ENCODE measurements around the gene UBE2E3. TPM values are rescaled to one million over a fixed set of nuclear protein-coding genes. Genes with fewer than 3 reads are reported as not detected.
A peak's percentile ranks its signal among the peaks of the same experiment; 100 is the strongest.
"Not testable (repeated sequence)": the region's sequence is repeated elsewhere in the genome, so short reads cannot be mapped to it uniquely, and the experiment has no call there.

UBE2E3 gene
- polyA plus RNA-seq (ENCODE audit: insufficient read length in 4 of 4) = 100 to 1,000 TPM; 193 to 288 (median 256) TPM

DNA sequence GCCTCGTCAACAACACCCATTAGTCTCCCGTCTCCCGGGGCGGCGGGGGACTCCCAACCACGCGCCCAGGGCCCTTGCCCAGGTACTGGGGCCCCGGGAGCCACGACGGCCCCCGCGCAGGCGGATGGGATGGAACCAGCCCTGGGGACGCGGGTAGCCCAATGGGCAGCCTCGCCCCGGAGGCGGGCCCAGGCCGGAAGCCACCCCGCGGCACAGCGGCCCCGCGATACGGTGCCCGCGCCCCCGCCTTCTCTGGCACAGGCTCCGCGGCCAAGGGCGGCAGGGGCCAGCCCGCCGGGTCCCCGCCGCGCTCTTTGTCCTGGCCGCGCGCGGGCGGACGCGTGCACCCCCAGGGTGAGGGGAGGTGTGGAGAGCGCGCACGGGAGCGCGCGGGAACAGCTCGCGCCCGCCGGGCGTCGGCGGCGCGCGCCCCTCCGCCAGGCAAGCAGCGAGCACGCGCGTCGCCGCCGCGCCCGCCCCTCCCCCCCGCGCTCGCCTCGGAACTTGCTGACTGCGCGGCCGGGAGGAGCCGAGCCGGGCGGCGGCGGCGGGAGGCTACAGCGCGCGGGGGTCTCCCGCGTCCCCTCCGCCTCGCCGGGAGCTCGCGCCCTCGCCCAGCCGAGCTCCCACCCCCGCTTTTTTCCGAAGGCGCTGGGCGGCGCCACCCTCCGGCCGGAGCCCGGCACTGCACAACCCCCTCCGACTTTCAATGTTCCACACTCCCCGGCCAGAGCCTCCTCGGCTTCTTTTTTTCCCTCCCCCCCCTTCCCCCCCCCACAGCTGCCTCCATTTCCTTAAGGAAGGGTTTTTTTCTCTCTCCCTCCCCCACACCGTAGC lies at the start of gene UBE2E3:
UBE2E3 (plus strand) TSS at position 500 of the 837 bp plus-strand sequence. CDS start 1,438 bp downstream, outside the sequence.
- DNase-seq (ENCODE audit: low read depth in 4 of 4, low spot score in 3 of 4) = peak in 2 of 4 donors; percentile 70 to 76

DNA sequence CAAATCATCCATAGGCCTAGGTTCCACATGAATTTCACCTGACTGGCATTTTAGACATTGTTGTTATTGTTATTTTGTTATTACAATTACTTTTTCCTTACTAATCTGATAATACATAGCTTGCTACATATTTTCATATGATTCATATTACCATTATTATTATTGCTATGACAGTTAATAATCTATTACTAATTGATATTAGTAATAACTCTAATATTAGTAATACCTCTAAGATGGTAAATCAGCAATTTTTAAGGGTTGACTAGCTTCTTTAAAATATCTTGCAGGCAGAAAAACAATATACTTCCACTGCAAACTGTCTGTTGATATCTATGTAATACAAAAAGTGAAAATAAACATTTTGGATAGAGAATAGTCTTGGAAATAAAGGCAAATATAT lies 48.6 kb upstream of the UBE2E3 start:
- no peak for DNase-seq (ENCODE audit: low read depth in 4 of 4, low spot score in 3 of 4)

DNA sequence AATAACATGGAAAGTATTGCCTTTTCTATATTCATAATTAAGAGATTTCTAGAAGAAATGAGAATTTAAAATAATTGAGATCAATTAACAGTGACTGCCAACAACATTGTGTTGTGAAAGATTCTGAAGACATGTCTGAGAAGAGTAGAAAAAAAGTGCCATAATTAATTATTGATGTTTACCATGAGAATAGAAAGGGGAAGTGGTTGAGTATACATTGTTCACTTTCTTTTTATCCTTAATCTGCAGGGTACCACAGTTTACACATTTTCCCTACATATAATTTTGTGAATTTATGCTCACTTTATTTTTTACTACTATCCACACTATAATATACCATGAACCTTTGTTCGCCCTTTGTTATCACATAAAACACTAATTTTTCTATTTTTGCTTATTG lies 47.1 kb upstream of the UBE2E3 start:
- no peak for DNase-seq (ENCODE audit: low read depth in 4 of 4, low spot score in 3 of 4)

DNA sequence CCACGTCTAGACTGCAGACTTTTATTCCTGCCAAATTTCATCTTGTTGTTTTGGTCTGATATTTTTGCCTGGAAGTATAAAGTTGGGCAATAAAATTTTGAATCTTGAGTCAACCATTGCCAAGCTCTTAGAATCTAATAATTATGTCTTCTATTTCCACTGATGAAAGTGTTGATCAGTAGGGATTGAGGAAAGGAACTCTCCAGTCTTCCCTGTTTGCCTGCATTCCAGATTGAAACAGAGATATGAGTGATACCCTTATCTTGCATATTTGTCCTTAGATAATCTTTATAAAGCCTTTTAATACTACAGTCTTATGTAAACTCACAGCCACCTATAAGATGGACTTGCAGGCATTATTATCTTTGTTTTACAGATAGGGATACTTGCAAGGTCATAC lies 45.5 kb upstream of the UBE2E3 start:
- DNase-seq (ENCODE audit: low read depth in 4 of 4, low spot score in 3 of 4) = no peak

DNA sequence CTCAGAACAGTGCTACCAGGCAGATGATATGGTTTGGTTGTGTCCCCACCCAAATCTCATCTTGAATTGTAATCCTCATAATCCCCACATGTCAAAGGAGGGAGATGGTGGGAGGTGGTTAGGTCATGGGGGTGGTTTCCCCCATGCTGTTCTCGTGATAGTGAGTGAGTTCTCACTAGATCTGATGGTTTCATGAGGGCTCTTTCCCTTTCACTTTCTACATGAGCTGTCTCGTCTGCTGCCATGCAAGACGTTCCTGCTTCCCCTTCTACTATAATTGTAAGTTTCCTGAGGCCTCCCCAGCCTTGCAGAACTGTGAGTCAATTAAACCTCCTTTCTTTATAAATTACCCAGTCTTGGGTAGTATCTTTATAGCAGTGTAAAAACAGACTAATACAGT lies 42.9 kb upstream of the UBE2E3 start:
- not testable (repeated sequence) for DNase-seq (ENCODE audit: low read depth in 4 of 4, low spot score in 3 of 4)

DNA sequence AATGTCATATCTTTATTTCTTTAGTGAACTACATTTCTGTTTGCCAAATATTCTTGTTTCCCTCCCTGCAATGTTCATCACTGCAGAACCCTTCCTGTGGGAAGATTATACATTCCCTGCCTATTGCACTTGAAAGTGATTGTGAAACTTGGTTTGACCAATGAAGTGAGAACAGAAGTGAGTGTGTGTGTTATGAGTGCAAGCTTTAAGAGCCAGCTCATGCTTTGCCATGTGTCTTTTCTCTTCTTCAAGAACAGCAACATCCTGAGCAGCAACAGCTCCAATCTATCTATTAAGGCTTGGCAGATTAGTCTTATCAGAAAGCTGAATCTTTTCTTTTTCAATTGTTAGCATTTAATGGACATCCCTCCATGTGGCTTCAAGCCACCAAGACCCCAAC lies 42.0 kb upstream of the UBE2E3 start:
- no peak for DNase-seq (ENCODE audit: low read depth in 4 of 4, low spot score in 3 of 4)

DNA sequence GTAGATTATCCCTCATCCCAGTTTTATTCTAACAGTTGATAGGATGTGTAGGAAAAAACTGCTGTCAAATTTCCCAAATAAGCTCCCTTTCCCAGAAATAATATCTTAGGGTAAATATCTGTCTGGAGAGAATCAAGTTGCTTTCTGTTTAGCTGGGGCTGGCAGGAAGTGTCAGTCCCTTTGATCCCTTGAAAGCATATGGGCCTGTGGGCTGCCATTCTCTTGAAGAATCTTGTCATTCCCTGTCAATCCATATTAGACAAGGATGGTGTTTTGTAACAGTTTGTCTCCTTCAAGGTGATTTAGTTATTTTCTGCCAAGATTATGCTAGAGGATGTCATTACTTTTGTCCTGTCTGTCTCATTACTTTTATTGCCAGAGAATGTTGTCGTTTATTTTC lies 37.1 kb upstream of the UBE2E3 start:
- DNase-seq (ENCODE audit: low read depth in 4 of 4, low spot score in 3 of 4) = no peak

DNA sequence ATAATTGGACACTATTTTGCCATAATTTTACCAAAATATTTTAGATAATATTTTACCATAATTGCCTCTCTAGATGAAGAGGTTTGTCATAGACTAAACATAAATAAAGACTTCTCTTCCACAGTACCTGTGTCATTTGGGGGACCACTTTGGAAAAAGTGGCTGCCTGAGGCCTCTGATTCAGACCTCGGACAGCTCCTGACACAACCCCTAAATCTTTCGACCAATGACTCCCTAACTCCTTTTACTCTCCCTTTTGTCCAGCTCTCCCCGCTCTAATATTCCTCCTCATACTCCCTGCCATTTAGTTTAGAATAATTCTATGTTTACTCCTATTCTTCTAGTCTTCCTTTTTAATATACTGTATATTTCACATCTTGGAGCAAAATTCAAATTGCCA lies 36.0 kb upstream of the UBE2E3 start:
- DNase-seq (ENCODE audit: low read depth in 4 of 4, low spot score in 3 of 4) = no peak

DNA sequence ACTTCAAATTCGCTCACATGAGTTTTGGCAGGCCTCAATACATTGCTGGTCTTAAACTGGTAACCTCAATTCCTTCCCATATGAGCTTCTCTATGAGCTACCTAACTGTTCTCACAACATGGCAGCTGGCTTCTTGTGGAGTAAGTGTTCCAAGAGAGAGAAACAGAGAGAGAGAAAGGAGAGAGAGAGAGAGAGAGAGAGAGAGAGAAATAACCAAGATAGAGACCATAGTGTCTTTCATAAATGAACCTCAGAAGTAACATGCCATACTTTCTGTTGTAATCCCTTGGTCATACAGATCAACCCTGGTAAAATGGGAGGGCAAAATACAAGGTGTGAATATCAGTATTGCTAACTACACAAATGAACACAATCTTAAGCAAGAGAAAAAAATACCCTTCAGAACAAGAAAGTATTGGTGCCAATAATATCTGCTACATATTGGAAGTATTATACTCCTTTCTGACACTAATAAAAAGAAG lies 33.2 kb upstream of the UBE2E3 start:
- no peak for DNase-seq (ENCODE audit: low read depth in 4 of 4, low spot score in 3 of 4)

DNA sequence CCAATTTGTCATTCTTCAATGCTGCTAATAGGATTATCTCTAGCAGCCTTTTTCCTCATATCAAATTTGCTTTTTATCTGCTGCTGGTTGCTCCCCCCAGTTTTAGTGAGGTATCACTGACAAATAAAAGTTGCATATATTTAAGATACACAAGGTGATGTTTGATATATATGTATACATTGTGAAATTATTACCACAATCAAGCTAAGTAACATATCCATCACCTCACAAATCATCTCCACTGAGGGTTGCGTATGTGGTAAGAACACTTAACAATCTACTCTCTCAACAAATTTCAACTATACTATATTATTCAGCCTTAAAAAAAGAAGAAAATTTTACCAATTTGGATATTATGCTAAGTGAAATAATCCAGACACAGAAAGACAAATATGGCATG lies 30.5 kb upstream of the UBE2E3 start:
- no peak for DNase-seq (ENCODE audit: low read depth in 4 of 4, low spot score in 3 of 4)

DNA sequence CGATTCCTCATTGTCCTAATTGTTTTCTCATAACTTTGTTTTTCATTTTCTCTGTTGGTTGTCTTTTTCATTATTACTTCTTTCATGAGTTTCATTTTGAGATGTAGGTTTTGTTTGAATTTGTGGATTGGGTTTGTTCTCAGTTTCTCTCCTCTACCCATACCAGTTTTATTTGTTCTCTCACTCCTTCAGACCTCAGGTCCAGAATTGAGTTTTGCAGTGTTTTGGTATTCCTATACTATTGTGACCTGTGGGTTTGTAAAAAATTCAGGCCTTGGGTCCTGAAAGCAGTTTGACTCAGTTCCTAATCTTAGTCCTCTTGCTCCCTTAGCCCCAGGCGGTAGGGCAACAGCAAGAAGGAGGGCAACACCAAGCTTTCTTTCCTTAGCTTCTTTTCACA lies 28.3 kb upstream of the UBE2E3 start:
- DNase-seq (ENCODE audit: low read depth in 4 of 4, low spot score in 3 of 4) = no peak

DNA sequence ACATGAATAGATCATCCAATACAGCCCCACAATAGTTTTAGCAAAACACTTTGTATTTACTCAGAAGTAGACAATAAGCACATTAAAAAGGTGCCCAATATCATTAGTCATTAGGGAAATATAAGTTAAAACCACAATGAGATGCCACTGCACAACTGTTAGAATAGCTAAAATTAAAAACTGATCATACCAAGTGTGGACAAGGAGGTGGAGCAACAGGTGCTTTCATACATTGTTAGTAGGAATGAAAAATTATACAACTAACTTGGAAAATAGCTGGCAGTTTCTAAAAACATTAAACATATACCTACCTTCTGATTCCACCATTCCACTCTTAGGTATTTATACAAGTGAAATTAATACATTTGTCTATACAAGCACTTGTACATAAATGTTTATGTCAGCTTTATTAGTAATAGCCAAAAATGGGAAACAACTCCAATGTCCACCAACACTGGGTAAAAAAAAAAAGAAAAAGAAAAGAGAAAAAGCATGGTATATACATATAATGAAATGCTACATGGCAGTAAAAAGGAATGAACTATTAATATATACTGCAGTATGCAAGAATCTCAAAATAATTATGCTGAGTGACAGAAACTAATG lies 27.6 kb upstream of the UBE2E3 start:
- no peak for DNase-seq (ENCODE audit: low read depth in 4 of 4, low spot score in 3 of 4)

DNA sequence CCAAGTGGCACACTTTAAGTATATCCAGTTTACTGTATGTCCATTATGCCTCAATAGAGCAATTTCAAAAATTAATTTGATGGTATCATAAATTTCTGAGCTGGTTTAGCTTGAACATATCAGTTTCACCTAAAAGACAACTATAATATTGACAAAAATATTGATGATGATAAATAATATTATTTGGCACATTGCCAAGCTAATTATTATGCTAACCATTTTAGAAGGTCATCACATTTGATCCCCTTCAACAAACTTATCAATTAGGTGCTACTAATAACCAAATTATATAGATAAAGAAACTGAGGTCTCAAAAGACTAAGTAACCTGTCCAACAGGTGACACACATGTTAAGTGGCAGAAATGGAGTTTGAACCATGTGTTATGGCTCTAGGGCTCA lies 26.9 kb upstream of the UBE2E3 start:
- no peak for DNase-seq (ENCODE audit: low read depth in 4 of 4, low spot score in 3 of 4)

DNA sequence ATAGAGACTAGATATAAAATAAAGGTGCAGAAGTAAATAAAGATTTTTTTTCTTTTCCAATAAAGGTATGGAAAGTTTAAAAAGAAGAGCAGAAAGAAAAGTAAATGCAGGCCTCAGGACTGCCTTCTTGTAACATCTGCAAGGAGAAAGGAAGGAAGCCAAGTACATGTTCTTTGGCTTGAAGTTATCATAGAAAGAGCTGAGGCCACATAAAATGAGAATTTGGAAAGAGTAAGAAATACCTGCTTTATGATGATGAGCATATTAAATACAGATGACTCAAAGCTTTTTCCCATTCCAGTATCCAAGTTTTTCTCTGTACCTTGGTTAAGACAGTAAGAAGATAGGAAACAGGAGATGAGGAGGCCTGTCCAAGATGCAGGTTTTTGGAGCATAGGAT lies 25.3 kb upstream of the UBE2E3 start:
- DNase-seq (ENCODE audit: low read depth in 4 of 4, low spot score in 3 of 4) = no peak

DNA sequence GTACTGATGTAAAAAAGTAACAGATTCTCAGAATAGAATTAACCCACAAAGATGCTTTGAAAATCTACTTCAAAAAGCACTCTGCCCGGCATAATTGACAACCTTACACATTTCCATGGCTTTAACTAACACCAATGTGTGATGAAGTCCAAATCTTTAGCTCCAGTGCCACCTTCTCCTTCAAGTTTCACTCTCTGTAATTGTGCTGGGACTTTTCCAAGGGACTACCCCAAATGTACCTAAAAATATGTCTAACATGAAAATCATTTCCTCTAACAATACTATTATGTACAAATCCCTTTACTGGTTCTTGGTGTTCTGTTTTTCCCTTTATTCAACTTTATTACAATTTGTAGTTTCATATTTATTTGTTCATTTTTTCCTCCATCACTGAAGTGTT lies 20.6 kb upstream of the UBE2E3 start:
- DNase-seq (ENCODE audit: low read depth in 4 of 4, low spot score in 3 of 4) = no peak

DNA sequence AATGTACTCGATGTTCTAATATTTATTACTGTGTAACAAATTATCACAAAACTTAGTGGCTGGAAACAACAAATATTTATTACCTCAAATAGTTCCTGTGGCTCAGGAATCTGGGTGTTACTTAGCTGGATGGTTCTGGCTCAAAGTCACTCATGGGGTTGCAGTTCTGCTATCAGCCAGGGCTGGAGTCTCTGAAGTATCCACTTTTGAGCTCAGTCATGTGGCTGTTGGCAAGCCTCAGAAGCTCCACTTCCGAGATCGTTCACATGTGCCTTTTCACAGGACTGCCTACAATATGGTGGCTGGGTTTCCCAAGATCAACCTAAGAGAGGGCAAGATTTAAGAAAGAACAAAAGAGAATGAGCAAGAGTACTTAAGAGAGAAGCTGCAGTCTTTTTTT lies 19.4 kb upstream of the UBE2E3 start:
- DNase-seq (ENCODE audit: low read depth in 4 of 4, low spot score in 3 of 4) = no peak

DNA sequence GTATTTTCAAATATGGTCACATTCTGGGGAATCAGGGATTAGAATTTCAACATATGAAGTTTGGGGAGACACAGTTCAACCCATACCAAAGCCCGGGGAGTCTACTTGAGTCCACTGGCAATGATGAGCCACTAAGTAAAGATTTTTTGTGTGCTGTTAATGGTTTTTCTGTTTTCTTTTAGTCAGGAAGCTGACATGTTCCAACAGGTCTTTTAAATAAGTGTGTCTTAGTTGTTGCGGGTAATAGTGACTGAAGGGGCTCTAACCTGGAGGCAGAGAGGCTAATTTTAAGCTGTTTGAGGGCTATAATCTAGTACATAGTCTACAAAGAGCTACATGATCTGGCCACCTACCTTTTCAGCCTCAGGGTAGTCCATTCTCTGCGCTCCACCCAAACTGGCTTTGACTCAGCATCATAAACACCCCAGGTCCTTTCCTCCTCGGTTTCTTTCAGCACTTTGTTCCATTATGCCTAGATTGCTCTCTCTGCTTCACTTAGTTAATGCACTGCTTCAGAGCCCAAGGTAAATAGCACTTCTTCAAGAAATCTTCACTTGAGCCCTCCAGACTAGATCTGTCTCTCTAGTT lies 17.6 kb upstream of the UBE2E3 start:
- no peak for DNase-seq (ENCODE audit: low read depth in 4 of 4, low spot score in 3 of 4)

DNA sequence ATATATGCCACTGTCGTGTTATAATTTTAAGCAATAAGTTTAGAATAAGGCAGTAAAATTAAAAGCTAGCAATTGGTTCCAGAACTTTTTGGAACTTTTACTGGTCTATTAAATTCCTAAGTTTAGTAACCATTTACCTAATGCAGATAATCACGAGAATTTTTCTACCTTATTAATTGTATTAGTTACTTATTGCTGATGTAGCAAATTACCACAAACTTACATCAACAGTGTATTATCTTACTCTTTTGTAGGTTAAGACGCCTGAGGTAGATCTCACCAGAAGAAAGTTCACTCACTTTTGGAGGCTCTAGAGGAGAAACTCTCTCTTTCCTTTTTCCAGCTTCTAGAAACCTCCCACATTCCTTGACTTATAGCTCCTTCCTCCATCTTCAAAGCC lies 14.0 kb upstream of the UBE2E3 start:
- DNase-seq (ENCODE audit: low read depth in 4 of 4, low spot score in 3 of 4) = no peak

DNA sequence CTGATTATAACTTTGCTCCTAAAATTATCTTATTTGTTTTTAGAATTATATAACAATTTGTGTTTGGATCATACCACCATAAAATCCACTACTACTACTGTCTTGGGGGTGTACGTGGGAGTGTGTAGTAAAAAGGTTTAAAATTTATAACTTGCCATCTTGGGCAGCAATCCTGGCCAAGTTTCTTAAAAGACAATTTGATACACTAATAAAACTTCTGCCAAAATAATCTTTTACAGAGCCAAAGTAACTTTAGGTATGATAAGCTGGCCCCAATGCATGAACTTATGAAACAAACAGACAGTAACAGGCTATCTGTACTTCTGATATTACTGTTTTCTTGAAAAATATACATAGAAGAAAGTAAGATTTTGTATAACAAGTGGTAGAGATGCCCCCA lies 11.3 kb upstream of the UBE2E3 start:
- DNase-seq (ENCODE audit: low read depth in 4 of 4, low spot score in 3 of 4) = no peak

DNA sequence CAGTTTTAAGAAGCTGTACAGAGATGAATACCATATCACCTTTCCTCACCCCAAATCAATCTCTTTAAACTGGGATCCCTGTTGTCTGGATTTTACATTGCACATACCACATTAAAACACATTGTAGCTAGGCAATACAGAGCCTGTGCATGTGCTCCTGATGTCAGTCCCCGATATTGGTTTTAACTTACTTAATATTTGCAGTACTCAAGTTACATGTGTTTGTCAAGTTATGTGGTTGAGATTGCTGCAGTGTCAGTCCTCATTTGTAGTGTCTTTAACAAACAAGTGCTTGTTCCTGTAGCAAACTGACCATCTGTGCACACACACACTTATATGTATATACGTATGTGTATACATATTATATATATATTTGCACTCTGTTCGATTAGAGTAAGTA lies 10.4 kb upstream of the UBE2E3 start:
- DNase-seq (ENCODE audit: low read depth in 4 of 4, low spot score in 3 of 4) = no peak

DNA sequence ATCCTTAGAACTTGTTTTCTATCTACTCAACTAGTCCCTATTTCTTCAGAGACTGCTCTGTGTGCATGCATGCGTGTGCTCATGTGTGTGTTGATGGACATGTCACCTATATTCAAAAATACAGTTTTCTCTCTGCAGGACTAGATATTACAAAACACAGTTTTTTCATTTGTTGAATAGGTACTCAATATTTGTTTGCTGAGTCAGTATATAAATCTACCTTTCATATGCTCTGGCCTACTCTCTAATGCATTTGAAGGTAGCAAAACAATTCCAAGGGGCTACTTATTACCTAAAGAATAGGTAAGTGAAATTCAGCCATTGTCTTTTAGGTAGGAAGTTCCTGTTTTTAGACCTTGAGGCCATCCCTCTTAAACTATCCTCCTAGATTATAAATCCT lies 8.6 kb upstream of the UBE2E3 start:
- DNase-seq (ENCODE audit: low read depth in 4 of 4, low spot score in 3 of 4) = no peak

DNA sequence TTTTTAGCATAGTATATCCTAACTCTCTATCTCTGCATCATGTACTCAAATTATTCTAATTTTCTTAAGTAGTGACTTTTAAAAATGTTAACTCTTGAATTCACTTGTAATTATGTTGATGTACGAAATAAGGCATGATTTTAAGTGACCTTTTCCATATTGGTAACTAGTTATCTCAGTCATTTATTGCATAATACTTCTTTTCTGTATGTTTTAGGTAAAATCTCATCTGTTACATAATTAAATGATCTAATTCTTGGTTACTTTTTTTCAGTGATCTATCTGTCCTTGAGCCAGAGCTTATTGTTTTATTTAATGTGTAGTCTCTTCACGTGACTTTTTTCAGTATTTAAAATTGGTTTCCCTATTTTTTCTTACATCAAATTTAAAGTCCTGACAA lies 4.8 kb upstream of the UBE2E3 start:
- DNase-seq (ENCODE audit: low read depth in 4 of 4, low spot score in 3 of 4) = no peak
